Right renal cortex interstitium (tissue), 3 donors: ENCODE results near the gene WDFY1. TPM values are rescaled to one million over a fixed set of nuclear protein-coding genes. Genes with fewer than 3 reads are reported as not detected.

Source experiments
- DNase-seq, 3 donors: peaks; one replicate each; pipeline ENCODE4 v3.0.0-alpha.2; 2013; ENCODE audit warnings: low read depth in 3 of 3, low spot score in 2 of 3
- polyA plus RNA-seq, 3 donors: library from polyadenylated mRNA; unstranded; fragments of 120-200 nt; gene quantifications; one replicate each; pipeline ENCODE4 v1.2.1, GENCODE V29; 2013; ENCODE audit not compliant: insufficient read length in 3 of 3

Gene WDFY1
- polyA plus RNA-seq, 3 donors: 60.4 to 60.9 (median 60.8) TPM

DNA sequence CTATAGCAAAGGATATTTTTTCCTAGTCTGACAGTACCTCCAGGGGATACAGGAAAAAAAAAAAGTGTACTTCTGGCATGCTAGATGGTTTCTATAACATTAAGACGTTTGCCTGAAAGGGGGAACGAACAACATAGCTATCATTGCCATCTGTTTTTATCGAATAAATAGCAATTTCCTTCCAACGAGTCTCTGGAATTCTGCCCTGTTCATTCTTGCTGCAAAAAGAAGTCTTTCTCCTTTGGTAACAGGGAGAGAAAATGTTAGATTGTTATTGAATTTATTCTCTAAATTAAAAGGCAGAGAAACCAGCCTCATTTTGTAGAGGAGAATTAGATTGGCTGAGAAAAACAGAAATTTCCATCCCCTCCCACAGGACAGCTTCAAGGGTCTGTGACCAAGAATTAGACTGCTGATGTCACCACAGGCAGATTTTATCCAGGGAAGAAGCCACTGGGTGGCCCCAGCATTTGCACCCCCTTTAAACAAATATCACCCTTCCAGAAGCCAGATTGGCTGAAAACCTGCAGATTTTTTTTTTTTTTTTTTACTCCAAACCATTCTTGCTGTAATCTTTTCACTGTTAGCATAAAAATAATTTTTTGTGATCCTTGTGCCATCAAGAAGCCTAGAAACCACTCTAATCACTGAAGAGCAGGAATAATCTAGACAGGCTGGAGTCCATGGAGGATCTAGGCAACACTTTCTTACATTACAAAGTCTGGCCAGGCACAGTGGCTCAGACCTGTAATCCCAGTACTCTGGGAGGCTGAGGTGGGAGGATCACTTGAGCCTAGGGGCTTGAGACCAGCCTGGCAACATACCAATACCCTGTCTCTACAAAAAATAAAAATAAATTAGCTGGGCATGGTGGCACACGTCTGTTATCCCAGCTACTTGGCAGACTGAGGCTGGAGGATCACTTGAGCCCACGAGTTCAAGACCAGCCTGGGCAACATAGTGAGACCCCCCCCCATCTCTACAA lies 12.0 kb downstream of the WDFY1 start:
- DNase-seq: no peak

- no peak for DNase-seq
These were observed 14.8 kb downstream of the WDFY1 start for GRCh38 chr2:223930103-223930976.

DNA sequence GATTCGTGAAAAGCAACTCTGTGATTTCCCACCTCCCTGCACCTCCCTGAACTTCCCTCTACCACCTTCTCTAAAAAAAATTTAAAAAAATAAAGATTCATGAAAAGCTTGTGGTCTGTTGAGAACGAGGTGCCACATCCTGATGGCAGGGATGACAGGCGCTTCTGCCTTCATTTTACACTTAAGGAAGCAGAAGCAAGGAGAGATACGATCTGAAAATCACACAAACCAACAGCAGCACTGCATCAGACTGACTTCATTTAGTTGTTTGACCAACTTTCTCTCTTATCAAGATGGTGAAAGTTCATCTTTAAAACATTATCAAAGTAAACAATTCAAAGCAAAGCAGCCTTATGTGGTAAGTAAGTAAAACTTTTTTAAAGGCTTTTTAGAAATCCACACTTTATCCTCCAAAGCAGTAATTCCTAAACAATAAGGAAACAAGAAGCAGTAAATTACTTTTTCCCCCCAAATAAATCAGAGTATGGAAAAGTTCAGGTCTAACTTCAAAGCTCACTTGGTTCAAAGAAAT lies 15.5 kb downstream of the WDFY1 start:
- DNase-seq: peak in 1 of 3 donors; percentile 3

DNA sequence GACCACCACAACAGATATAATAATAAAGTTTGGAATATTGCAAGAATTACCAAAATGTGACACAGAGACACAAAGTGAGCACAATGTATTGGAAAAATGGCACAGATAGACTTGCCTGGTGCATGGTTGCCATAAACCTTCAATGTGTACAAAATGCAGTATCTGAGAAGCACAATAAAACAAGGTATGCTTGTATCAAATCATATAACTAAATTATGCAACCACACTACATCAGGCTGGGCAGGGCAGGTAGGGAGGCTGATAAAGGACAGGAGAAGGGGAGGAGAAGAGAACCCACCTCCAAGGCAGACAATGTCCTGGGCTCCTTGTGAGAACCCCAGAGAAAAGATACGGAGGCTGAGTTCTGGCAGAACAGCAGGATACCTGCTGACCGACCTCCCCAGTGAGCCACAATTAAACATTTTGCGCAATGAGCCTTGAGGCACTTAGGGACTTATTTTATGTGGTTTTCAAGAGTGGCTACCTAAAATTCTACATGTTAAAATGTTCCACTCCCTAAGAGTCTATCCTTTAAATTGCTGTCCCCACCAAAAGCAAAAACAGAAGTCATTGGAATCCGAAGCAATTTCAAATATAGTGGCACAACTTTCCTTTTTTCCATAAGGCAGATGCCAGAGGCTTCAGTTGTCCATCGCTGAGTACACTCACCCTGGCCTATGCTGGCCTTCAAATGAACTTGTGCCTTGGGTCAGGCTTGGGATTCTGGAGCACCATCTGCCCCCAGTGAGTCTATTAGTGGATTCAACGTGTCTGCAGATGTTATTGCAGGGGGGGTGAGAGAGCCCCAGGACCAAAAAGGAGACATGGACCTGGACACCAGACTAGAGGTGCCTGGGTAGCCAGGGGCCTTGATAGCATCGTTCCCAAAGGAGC lies 16.8 kb downstream of the WDFY1 start:
- DNase-seq: no peak

DNA sequence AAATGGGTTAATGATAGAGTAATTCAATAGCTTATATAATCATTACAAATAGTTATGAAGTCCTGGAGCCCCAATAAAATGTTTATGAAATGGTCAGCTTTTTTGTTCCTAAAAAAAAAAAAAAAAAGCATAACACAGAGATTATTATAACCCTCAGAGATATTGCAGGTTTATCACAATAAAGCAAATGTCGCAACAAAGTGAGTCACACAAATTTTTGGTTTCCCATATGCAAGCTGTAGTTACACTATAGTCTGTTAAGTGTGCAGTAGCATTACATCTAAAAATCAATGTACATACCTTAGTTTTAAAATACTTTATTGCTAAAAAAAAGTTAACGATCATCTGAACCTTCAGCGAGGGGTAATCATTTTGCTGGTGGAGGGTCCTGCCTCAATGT lies 20.0 kb downstream of the WDFY1 start:
- DNase-seq: no peak

DNA sequence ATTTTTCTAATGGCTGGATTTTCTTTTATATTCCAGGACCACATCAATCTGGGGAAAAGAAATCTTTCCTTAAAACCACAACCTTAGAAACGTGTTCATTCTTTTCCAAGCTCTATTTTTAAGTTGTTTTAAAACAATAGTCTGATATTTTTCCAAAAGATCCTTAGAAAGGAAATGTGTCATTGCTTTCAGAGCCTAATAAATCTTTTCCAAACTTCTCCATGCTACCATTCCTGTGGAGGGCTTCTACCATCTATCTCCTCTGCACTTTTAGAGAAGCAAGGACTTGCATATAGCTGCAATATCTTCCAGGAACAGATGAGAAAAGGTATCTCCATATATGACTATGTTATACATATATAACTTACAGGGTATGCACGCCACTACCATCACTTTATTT lies 21.2 kb downstream of the WDFY1 start:
- no peak for DNase-seq

DNA sequence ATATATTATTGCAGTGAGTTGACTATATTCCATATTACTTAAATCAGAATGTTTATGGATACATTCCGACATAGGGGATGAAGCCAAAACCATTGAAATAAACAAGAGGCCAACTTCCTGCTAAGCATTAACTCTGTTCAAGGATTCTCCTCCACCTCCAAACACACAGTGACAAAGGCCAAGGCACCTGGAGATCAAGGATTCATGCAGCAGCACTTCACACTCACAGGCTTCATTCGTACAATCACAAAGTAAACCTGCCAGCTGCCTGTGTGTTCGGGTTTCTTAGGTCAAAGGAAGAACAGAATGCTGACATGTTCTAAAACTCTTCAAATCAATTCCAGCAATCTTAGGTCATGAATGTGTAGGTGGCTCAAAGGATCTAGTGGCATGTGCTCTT lies 22.8 kb downstream of the WDFY1 start:
- no peak for DNase-seq

DNA sequence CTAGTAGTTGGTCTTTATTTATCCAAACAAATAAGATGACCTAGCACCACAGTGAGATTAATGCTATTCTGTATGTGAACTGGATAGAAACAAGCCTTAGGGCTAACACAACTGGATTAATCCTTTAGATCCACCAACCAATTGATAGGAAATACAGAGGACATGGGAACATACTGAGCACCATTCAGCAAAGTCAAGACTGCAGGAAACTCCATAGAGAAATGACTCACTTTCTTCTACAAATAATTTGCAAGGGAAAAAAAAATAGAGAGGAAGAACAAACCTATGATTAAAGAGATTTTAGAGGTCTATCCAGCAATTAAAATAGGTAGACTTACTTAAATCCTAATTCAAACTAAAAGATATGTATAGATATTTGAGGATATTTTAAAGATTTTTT lies 23.9 kb downstream of the WDFY1 start:
- no peak for DNase-seq

DNA sequence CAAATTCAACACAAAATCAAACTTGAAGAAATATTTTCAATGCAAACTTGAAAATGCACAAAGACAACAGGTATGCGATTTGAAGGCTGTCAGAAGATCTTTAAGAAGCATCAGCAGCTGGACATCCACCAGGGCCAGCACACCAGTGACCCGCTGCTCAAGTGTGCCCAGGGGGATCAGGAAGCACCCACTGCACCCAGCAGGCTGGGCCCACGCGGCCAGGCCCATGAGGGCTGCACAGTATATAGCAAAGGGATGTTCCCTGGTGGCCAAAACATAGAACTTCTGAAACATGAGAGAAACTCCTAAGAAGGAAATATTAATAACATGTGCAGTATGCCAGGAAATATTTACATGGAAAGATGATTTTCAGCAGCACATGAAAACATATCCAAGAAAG lies 25.0 kb downstream of the WDFY1 start:
- no peak for DNase-seq

DNA sequence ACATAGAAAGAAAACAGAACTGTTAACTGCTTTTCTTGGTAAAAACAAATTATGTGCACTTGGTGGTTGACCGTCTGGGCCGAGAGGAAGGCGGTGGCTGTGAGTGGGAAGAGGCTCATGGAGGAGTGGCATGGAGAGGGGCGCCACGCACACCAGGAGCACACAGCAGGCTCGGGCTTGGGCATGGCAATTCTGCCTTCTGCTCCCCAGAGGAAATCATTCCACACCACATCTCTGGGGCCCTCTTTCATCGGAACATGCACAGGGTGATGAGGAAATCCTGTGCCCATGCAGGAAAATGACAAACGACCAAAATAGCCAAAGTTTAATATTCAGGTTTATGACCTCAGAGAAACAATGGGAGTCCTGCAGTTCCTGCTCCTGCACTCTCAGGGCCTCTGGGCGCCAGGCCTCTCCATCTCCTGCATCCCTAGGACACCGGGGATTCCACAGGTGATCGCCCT lies 26.4 kb downstream of the WDFY1 start:
- no peak for DNase-seq

DNA sequence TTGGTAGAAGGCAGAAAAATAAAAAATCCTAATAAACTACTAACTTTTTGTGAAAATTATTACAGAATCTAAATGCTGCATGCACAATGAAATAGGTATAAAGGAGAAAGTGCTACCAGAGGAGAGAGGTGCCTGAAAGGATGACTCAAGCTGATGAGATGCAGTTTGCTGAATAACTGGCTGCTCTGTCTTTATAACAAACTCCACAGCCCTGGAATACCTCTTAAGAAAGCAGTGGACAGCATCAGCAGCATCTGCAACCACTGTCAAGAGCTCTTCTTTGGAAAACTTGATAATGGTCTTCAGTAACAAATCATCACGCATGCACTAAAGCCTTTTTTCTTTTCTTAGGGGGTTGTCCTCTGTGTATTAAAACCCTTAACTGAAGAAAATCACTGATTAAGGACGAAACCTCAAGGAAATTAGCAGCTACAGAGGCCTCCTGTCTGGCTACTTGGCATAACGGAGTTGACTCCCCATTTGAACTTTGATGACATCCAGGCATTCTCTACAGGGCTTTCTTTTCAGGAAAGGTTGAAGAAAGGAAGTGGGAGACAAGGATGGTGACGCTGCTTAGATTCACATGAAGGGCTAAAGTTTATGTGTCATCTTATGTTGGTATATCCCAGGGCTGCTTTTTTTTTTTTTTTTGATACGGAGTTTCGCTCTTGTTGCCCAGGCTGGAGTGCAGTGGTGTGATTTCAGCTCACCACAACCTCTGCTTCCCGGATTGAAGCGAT lies 28.8 kb downstream of the WDFY1 start:
- no peak for DNase-seq

DNA sequence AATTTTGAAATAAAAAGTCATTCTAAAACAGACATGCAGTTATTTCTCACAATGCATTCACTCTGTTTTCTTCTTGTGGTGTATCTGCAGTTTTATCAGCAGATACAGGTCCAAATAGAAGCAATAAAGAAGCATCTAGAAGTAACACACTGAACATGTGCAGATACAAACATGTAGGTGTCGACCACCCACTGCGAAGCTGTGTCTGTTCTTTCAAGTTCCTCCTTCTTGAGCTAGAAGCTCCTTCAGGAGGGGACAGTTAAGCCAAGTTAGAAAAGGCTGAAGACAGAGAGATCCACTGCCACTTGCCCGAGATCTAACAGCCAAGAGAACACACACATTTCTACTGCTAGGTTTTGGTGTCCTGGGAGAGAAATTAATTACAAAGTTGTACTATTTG lies 30.1 kb downstream of the WDFY1 start:
- no peak for DNase-seq

DNA sequence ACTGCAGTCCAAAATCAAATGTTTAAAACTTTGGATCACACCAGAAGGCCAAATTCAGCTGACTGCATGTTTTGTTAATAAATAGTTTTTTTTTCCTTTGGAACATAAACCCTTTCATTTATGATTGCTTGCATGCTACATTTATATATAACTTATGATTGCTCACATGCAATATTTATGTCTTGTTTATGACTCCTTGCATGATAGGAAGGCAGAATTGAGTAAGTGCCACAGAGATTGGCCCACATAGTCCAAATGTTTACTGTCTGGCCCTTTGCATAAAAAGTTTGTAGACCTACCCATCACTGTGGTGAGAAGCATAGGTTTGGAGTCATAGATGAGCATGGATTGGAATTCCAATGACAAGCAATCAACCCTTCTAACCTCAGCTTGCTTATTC lies 30.8 kb downstream of the WDFY1 start:
- no peak for DNase-seq

DNA sequence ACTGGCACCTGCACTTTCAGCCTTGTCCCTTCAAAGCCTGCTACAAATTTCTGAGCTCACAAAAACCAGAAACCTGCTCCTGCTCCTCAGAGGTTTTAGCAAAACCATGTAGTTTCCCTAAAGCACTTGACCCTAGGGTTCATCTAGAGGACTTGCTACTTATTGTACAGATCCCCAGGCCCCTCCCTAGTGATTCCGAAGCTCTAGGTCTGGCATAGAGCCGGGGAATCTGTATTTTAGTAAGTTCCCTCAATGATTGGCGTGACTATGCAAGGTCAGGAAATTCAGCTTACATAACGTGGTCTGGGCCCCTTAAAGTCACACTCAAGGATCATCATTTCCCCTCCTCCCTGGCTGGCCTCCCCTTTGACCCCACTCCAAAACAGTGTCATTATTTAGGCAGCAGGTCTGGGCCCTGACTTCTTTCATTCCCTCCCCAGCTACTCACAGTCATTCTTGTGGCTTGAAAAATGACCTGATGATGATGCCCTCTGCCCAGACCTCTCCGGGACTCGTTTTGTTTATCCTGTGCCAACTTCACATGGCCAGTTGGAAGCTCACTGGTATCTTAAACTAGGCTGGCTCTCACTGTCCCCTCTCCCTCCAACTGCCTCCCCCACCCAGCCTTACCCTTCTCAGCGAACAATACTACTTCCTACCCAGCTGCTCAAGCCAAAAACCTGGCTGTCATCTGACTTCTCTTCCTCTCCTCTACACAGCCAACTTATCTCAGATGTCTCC lies 36.0 kb downstream of the WDFY1 start:
- DNase-seq: no peak

GRCh38 chr2:223908304-223908998 lies 36.7 kb downstream of the WDFY1 start:
- DNase-seq: no peak

GRCh38 chr2:223905996-223906395 lies 39.1 kb downstream of the WDFY1 start:
- DNase-seq: no peak

GRCh38 chr2:223901854-223902253 lies 43.3 kb downstream of the WDFY1 start:
- DNase-seq: no peak

DNA sequence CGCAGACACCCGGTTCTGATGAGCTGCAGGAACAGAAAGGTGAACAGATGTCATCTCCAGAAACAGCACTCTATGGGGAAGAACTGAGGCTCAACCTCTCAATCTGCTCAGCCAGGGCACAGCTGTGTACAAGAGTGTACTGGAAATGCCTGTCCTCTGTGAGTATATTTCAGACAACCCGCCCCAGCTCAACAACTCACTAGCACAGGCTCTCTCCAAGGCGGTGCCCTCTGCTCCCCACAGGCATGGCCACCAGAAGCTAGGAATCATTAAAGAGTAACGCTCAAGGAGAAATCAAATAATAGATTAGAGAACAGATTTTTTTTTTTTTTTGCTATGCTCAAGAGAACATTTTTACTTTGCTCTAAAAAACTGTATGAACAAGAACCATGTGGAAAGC lies 43.8 kb downstream of the WDFY1 start:
- DNase-seq: no peak
